H54 (cell line): ENCODE results near the gene WNT5A.

ENCODE experiments used
- DNase-seq: peaks from one replicate; pipeline ENCODE4 v3.0.0; 2011; ENCODE audit warnings: low spot score, mixed read lengths; ENCODE audit not compliant: insufficient read length
- FAIRE-seq: peaks from 3 replicates; lab custom pipeline; 2011; peaks lifted over from hg19 to GRCh38; lab: Jason Lieb, UNC
- POLR2A ChIP-seq: IDR thresholded peaks from 2 replicates; pipeline ENCODE4 v1.6.1; 2011; ENCODE audit warnings: low read depth, mild to moderate bottlenecking, low read length

Gene WNT5A

GRCh38 chr3:55439657-55440056, 47.4 kb downstream of the WNT5A start:
- TF ChIP-seq POLR2A, result no peak
- FAIRE-seq (no peak), DNase-seq (no peak)

- TF ChIP-seq POLR2A, result no peak
- no peak for FAIRE-seq
These were observed 50.5 kb downstream of the WNT5A start for GRCh38 chr3:55436644-55437043.

GRCh38 chr3:55435491-55435890, 51.6 kb downstream of the WNT5A start:
- TF ChIP-seq POLR2A, result no peak
- DNase-seq, result no peak
- FAIRE-seq, result no peak

More at GRCh38 chr3:55436644-55437043, 50.5 kb downstream of the WNT5A start:
- DNase-seq, result no peak

- no peak for TF ChIP-seq POLR2A
- FAIRE-seq (no peak), DNase-seq (no peak)
These were observed 52.3 kb downstream of the WNT5A start for GRCh38 chr3:55434789-55435188.

- no peak for TF ChIP-seq POLR2A
- DNase-seq (no peak), FAIRE-seq (no peak)
These were observed 56.1 kb downstream of the WNT5A start for GRCh38 chr3:55431041-55431440.

GRCh38 chr3:55427739-55428138, 59.4 kb downstream of the WNT5A start:
- TF ChIP-seq POLR2A, result no peak
- FAIRE-seq (no peak), DNase-seq (no peak)

GRCh38 chr3:55426486-55426885, 60.6 kb downstream of the WNT5A start:
- DNase-seq, result no peak
- no peak for TF ChIP-seq POLR2A
- FAIRE-seq, result no peak

- no peak for TF ChIP-seq POLR2A
- no peak for DNase-seq
- no peak for FAIRE-seq
These were observed 63.3 kb downstream of the WNT5A start for GRCh38 chr3:55423782-55424181.

- DNase-seq, result no peak
- FAIRE-seq, result no peak
- no peak for TF ChIP-seq POLR2A
These were observed 69.9 kb downstream of the WNT5A start for GRCh38 chr3:55417211-55417610.

- FAIRE-seq (peak; percentile 23), DNase-seq (peak; percentile 8)
These were observed 70.7 kb downstream of the WNT5A start for GRCh38 chr3:55416331-55416821.

More at GRCh38 chr3:55416331-55416821, 70.7 kb downstream of the WNT5A start:
- TF ChIP-seq POLR2A, result 0 out of 2 replicates have a peak, but pooled peaks have one; percentile 21
